NCI-H2107 treated with DMSO at 0.1 percent for 48 hours (cell line): Measurements from ENCODE around the gene TTC1.
"Not testable (repeated sequence)": the region's sequence is repeated elsewhere in the genome, so short reads cannot be mapped to it uniquely, and the experiment has no call there.

Experiments used
- DNase-seq: peaks from one replicate; lab custom pipeline; 2025; ENCODE audit not compliant: unreplicated experiment; lab: John Stamatoyannopoulos, UW

TTC1 gene

GRCh38 chr5:160039810-160040470, 31.0 kb downstream of the TTC1 start:
- no peak for DNase-seq

- no peak for DNase-seq
Observed at GRCh38 chr5:160040471-160040835, 31.5 kb downstream of the TTC1 start.

- no peak for DNase-seq
Observed at GRCh38 chr5:160042671-160043070, 33.7 kb downstream of the TTC1 start.

- DNase-seq: no peak
Observed at GRCh38 chr5:160044391-160044804, 35.5 kb downstream of the TTC1 start.

GRCh38 chr5:160044967-160045366, 36.0 kb downstream of the TTC1 start:
- DNase-seq: no peak

- no peak for DNase-seq
Observed at GRCh38 chr5:160047423-160047822, 38.5 kb downstream of the TTC1 start.

GRCh38 chr5:160048131-160048530, 39.2 kb downstream of the TTC1 start:
- DNase-seq: no peak

- no peak for DNase-seq
Observed at GRCh38 chr5:160049099-160049498, 40.2 kb downstream of the TTC1 start.

- DNase-seq: no peak
Observed at GRCh38 chr5:160054047-160054446, 45.1 kb downstream of the TTC1 start.

GRCh38 chr5:160054831-160055230, 45.9 kb downstream of the TTC1 start:
- DNase-seq: no peak

- no peak for DNase-seq
Observed at GRCh38 chr5:160057256-160057655, 48.3 kb downstream of the TTC1 start.

- DNase-seq: no peak
Observed at GRCh38 chr5:160060001-160060400, 51.1 kb downstream of the TTC1 start.

- DNase-seq: no peak
Observed at GRCh38 chr5:160061770-160062169, 52.8 kb downstream of the TTC1 start.

GRCh38 chr5:160064417-160064810, 55.5 kb downstream of the TTC1 start:
- no peak for DNase-seq

- DNase-seq: no peak
Observed at GRCh38 chr5:160064995-160065614, 56.2 kb downstream of the TTC1 start.

GRCh38 chr5:160069120-160069519, 60.2 kb downstream of the TTC1 start:
- DNase-seq: not testable (repeated sequence)

- DNase-seq: no peak
Observed at GRCh38 chr5:160071516-160071915, 62.6 kb downstream of the TTC1 start.

- no peak for DNase-seq
Observed at GRCh38 chr5:160071916-160072315, 63.0 kb downstream of the TTC1 start.

GRCh38 chr5:160075073-160075472, 66.1 kb downstream of the TTC1 start:
- no peak for DNase-seq

- DNase-seq: no peak
Observed at GRCh38 chr5:160076997-160077396, 68.1 kb downstream of the TTC1 start.

GRCh38 chr5:160079753-160080152, 70.8 kb downstream of the TTC1 start:
- DNase-seq: no peak

- no peak for DNase-seq
Observed at GRCh38 chr5:160081495-160081894, 72.6 kb downstream of the TTC1 start.
